Activated T-cell treated with anti-CD3 and anti-CD28 coated beads for 4 hours (primary cell): ENCODE data around the gene TMPRSS9.
"Not testable (repeated sequence)": the region's sequence is repeated elsewhere in the genome, so short reads cannot be mapped to it uniquely, and the experiment has no call there.

Experiments used
- DNase-seq: peaks from one replicate; pipeline ENCODE4 v3.0.0-alpha.2; 2020

The TMPRSS9 gene

DNA sequence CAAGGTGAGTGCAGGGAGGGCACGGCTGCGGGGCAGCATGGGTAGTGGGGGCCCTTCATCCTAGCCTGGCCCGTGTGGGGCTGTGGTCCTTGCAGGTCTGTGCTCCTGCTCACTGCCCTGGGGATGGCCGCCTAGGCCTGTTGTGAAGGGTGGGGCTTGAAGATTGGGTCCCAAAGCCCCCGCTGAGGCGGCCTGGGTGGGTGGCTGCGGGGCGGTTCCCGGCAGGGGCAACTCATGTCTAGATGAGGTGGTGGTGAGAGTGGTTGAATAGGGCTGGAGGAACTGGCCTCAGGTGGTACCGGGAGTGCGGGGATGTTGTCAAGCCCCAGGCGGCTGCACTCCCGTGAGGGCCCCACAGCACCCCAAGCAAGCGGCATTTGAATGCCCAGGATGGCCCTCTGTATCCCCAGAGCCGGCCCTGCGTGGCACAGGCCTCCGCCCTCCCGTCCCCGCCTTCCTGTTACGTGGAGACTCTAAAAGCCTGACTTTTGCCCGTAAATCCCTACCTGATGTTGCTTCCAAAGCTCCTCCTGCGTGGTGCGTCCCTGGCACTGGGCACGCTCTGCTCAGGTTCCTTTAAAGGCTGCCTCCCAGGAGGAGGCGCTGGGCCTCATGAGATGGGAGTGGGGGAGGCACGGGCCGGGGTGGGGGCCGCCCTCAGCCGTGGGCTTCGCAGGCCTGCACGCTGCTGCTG, 16.6 kb upstream of the TMPRSS9 start:
- DNase-seq = no peak

- DNase-seq = no peak
Measured at GRCh38 chr19:2344381-2344870, 15.6 kb upstream of the TMPRSS9 start.

- no peak for DNase-seq
Measured at GRCh38 chr19:2345076-2345475, 15.0 kb upstream of the TMPRSS9 start.

GRCh38 chr19:2345794-2346663, 14.0 kb upstream of the TMPRSS9 start:
- no peak for DNase-seq

GRCh38 chr19:2349818-2350217, 10.2 kb upstream of the TMPRSS9 start:
- DNase-seq = not testable (repeated sequence)

- DNase-seq = no peak
Measured at GRCh38 chr19:2350656-2351055, 9.4 kb upstream of the TMPRSS9 start.

- no peak for DNase-seq
Measured at GRCh38 chr19:2351591-2351990, 8.5 kb upstream of the TMPRSS9 start.

GRCh38 chr19:2352121-2352520, 7.9 kb upstream of the TMPRSS9 start:
- no peak for DNase-seq

DNA sequence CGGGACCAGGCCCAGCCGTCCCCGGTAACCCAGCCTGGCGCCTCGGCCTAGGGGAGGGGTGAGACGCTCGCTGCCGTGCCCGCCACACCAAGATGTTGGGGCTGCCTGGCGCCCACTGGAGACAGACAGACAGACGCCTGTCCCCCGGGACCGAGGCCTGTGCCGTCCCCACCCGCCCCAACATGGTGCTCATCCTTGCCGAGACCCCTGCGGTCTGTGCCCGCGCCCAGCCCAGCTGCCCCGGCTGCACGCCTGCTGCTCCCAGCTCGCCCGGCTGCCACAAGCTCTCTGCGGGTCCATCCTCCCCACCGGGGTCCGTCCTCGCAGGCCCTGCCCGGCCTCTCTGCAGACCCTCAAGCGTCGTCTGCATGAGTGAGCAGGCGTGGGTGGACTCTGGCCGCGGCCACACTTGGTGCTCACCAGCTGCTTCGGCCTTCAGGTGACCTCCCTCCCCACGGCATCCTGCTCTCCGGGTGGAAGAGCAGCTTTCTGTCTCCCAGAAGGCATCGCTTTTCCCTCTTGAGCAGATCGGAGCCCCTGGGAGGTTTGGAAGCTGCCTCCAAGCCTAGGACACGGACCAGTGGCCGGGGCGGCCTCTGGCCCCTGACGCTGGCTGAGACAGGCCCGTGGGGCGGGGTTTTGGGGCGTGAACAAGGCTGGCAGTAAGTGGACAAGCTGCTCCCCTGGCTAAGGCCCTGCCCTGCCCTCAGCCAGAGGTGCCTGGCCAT, 6.7 kb upstream of the TMPRSS9 start:
- no peak for DNase-seq

DNA sequence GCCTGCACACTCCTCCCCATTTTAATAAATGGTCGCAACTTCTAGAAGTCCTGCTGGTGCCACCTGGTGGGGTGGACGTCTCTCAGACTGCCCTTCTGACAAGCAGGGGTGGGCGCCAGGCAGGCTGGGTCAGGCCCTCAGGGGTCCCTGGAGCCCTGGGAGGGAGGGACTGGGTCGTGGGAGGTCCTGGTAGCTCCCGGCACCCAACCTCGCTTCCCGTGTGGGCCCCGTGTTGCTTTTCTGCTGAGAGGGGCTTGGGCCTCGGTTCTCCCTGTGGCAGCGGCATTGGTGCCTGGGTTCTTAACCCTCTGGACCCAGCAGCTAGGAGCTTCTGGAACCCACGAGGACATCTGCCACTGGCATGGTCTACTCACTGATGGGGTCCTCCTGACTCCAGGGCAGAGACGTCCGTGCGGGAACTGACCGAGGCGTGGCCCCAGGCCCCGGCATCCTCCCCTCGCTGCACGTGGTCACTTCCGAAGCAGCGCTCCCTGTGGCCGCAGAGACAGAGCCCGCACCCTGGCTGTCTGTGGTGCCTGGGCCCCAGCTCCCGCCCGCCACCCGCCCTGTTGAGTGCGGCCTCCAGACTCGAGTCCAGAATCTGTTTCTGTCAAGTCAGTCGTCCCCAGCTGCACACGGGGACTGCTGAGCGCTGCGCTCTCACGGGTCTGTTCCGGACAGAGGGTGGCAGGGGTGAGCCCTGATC, 6.0 kb upstream of the TMPRSS9 start:
- DNase-seq = no peak

DNA sequence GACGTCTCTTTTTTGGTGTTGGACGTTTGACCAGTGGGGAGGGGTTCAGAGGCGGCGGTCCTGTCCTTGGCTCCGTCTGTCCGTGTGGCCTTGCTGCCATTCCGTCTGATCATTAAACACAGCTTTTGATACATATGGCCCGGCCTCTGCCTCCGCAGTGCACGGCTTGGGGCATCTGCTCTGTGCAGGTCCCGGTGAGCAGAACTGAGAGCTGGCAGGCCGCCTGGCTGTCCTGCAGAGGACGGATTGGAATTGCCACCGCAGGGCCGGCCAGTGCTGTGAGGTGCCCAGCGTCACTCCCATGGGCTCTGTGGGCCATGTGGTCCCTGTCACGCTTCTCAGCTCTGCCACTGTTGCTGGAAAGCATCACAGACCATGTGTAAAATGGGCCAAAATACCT, 5.4 kb upstream of the TMPRSS9 start:
- no peak for DNase-seq

GRCh38 chr19:2355168-2356035, 4.7 kb upstream of the TMPRSS9 start:
- DNase-seq = no peak

GRCh38 chr19:2356036-2356646, 3.9 kb upstream of the TMPRSS9 start:
- DNase-seq = no peak

DNA sequence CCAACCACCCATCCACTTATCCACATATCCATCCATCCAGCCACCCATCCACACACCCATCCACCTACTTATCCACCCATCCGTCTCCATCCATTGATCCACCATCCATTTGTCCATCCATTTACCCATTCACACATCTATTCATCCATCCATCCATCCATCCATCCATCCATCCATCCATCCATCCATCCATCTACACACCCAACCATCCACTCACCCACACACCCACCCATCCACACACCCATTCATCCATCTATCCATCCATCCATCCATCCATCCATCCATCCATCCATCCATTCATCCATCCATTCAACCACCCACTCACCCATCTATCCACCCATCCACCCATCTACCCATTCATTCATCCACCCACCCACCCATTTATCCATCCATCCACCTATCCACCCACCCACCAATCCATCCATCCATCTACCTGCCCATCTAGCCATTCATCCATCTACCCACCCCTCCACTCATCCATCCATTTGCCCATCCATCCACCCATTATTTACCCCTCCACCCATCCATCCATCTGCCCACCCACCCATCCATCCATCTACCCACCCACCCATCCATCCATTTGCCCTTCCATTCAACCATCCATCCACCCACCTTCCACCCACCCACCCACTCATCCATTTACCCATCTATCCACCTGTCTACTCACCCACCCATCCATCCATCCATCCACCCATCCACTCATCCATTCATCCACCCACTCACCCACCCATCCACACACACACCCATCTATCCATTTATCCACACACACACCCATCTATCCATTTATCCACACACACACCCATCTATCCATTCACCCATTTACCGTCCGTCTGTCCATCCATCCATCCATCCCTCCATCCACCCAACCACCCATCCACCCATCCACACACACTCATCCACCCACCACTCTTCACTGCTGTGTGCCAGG, 2.5 kb upstream of the TMPRSS9 start:
- DNase-seq = no peak

DNA sequence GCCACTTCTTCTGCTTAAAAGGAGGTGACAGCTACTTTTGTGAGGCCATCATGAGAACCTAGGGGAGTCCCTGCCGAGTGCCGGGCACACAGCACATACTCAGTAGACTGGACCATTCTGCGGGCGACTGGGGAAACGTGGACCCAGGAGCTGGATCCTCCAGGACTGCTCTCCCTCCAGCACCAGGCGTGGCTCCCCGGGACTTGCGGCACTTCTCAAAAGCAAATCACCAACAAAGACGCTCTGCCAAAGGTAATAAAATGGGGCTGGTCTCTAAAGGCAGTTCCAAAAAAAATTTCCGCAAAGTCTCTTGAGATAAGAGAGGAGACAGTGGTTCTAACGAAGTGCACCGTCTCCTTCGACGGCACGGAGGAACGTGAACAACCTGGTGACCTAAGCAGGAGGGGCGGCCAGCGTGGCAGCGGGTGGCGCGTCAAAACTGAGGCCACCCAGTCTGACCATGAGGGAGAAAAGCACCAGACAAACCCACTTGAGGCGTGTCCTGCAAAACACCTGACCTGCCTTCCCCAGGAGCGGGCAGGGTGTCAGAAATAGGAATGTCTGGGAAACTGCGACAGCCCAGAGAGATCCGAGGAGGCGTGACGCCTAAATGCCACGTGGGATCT, 1.4 kb upstream of the TMPRSS9 start:
- DNase-seq = no peak

DNA sequence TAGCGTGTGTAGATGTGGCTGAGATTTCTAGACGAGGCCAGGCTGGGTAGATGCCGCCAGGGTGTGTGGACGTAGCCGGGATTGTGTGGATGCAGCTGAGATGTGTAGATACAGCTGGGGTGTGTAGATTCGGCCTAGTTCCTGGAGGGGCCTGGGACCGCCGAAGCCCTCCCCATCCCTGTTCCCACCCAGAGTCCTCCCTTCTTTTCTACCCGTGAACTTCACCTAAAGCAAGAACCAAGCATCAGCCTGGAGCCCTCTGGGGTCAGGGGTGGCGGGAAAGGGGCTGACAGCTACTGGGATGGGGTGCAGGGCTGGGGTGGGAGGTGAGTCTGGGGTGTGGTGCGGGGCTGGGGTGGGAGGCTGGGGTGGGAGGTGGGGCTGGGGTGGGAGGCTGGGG, 768 bp downstream of the TMPRSS9 start:
- DNase-seq = no peak

DNA sequence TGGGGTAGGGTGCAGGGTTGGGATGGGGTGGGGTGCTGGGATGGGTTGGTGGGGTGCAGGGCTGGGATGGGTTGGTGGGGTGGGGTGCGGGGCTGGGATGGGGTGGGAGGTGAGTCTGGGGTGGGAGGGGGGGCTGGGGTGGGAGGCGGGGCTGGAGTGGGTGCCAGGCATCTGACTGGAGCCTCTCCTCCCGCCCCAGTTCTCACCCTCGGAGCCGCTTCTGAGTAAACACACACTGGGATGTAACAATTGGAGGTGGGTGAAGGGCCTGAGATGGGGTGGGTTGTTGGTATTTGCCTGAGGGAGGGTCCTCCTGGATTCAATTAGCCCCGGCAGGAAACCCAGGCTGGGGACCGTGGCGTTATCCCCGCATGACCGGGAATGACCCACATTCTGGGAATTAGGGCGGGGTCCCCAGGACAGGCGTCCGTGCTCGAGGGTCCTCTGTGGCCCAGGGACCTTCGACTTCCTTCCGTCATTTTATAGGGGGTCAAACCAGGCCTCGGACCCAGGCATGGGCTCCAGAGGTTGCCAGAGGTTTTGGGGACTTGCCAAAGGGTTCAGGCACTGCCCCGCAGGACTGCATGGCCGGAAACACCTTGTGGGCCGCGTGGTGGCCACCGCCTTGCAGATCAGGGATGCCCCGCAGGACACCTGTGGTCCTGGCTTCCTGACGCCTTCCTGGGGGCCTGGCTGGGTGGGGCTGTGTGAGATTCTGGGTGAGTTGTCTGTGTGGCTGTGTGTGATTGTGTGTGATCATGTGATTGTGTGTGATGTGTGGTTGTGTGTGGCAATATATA, 1.4 kb downstream of the TMPRSS9 start:
- DNase-seq = no peak

GRCh38 chr19:2362046-2362969, 2.2 kb downstream of the TMPRSS9 start:
- DNase-seq = no peak
